Epithelial cell of prostate (primary cell): ENCODE data around the gene MGRN1.
A peak's percentile ranks its signal among the peaks of the same experiment; 100 is the strongest.

Experiments used
- DNase-seq: peaks from one replicate; pipeline ENCODE4 v3.0.0-alpha.2; 2011; ENCODE audit warnings: low read depth, low spot score
- H3K27ac ChIP-seq: fragments of 450-650 bp; 2 replicates; pipeline ENCODE4 v1.5.1; 2017; ENCODE audit warnings: mild to moderate bottlenecking

MGRN1 gene

GRCh38 chr16:4667203-4667963 is 42.8 kb downstream of the MGRN1 start:
- no peak overlapping the region for H3K27ac ChIP-seq

GRCh38 chr16:4668313-4668960 is 43.8 kb downstream of the MGRN1 start:
- H3K27ac ChIP-seq: no peak overlapping the region
- no peak for DNase-seq

More at GRCh38 chr16:4667203-4667963, 42.8 kb downstream of the MGRN1 start:
- DNase-seq: no peak

GRCh38 chr16:4673387-4674046 is 48.9 kb downstream of the MGRN1 start:
- no peak overlapping the region for H3K27ac ChIP-seq

GRCh38 chr16:4674926-4675530 is 50.4 kb downstream of the MGRN1 start:
- peak overlapping the region; percentile 50 for H3K27ac ChIP-seq
- DNase-seq: no peak

More at GRCh38 chr16:4673387-4674046, 48.9 kb downstream of the MGRN1 start:
- no peak for DNase-seq

- DNase-seq: no peak
- no peak overlapping the region for H3K27ac ChIP-seq
These were observed 51.5 kb downstream of the MGRN1 start for GRCh38 chr16:4675864-4676786.

- no peak overlapping the region for H3K27ac ChIP-seq
These were observed 52.2 kb downstream of the MGRN1 start for GRCh38 chr16:4676831-4677230.

GRCh38 chr16:4677390-4677789 is 52.8 kb downstream of the MGRN1 start:
- H3K27ac ChIP-seq: no peak overlapping the region

More at GRCh38 chr16:4676831-4677230, 52.2 kb downstream of the MGRN1 start:
- no peak for DNase-seq

GRCh38 chr16:4677994-4678393 is 53.4 kb downstream of the MGRN1 start:
- DNase-seq: no peak
- H3K27ac ChIP-seq: no peak overlapping the region

More at GRCh38 chr16:4677390-4677789, 52.8 kb downstream of the MGRN1 start:
- no peak for DNase-seq

GRCh38 chr16:4678596-4678995 is 54.0 kb downstream of the MGRN1 start:
- DNase-seq: no peak
- no peak overlapping the region for H3K27ac ChIP-seq

- peak overlapping the region; percentile 73 for H3K27ac ChIP-seq
These were observed 54.7 kb downstream of the MGRN1 start for GRCh38 chr16:4679156-4679849.

GRCh38 chr16:4679850-4680636 is 55.4 kb downstream of the MGRN1 start:
- peak; percentile 83 for DNase-seq
- peak overlapping the region; percentile 73 for H3K27ac ChIP-seq

More at GRCh38 chr16:4679156-4679849, 54.7 kb downstream of the MGRN1 start:
- DNase-seq: no peak

- DNase-seq: no peak
- H3K27ac ChIP-seq: peak overlapping the region; percentile 73
These were observed 56.2 kb downstream of the MGRN1 start for GRCh38 chr16:4680673-4681470.

- DNase-seq: no peak
- no peak overlapping the region for H3K27ac ChIP-seq
These were observed 57.0 kb downstream of the MGRN1 start for GRCh38 chr16:4681471-4682083.

GRCh38 chr16:4682084-4682591 is 57.5 kb downstream of the MGRN1 start:
- no peak overlapping the region for H3K27ac ChIP-seq
- no peak for DNase-seq

GRCh38 chr16:4682616-4683254 is 58.1 kb downstream of the MGRN1 start:
- H3K27ac ChIP-seq: no peak overlapping the region
- DNase-seq: no peak
